DND-41 (cell line): ENCODE results near the gene PRKCSH.

Experiments
- ATAC-seq: fragments of 200-7000 bp; cut with Tn5 transposase; 3 replicates; pipeline ENCODE4 v1.9.1; 2021; ENCODE audit warnings: low read depth; ENCODE audit not compliant: insufficient read depth
- DNase-seq: peaks from one replicate; pipeline ENCODE4 v3.0.0-alpha.2; 2020
- H2AFZ ChIP-seq: 2 replicates; pipeline ENCODE4 v1.6.0; 2012; ENCODE audit warnings: low read depth, low read length
- H3K27ac ChIP-seq: 2 replicates; pipeline ENCODE4 v1.5.1; 2012; ENCODE audit warnings: low read length, inconsistent platforms
- H3K27me3 ChIP-seq: fragments of 200-600 bp; sonication (generic); 2 replicates; pipeline ENCODE4 v1.6.0; 2012; ENCODE audit warnings: low read length, mild to moderate bottlenecking, inconsistent platforms; ENCODE audit not compliant: insufficient read depth, poor library complexity
- H3K36me3 ChIP-seq: 2 replicates; pipeline ENCODE4 v1.5.1; 2012; ENCODE audit warnings: low read length, inconsistent platforms; ENCODE audit not compliant: insufficient read depth
- H3K4me1 ChIP-seq: 2 replicates; pipeline ENCODE4 v1.5.1; 2012; ENCODE audit warnings: mild to moderate bottlenecking, low read length; ENCODE audit not compliant: insufficient read depth
- H3K4me2 ChIP-seq: 2 replicates; pipeline ENCODE4 v1.6.0; 2012; ENCODE audit warnings: mild to moderate bottlenecking, moderate library complexity, low read length, inconsistent platforms; ENCODE audit not compliant: insufficient read depth
- H3K4me3 ChIP-seq, 2 experiments: fragments of 200-600 bp in 1 of 2; shearing (Covaris generic) in 1 of 2; 2 replicates each; pipeline ENCODE4 v1.5.1; 2012 to 2016; ENCODE audit warnings: inconsistent platforms in 2 of 2, low read length in 2 of 2, mild to moderate bottlenecking in 2 of 2, low read depth in 1 of 2, moderate library complexity in 1 of 2
- H3K79me2 ChIP-seq: 2 replicates; pipeline ENCODE4 v1.6.0; 2012; ENCODE audit warnings: low read length, inconsistent platforms; ENCODE audit not compliant: insufficient read depth
- H3K9ac ChIP-seq: 2 replicates; pipeline ENCODE4 v1.6.0; 2012; ENCODE audit warnings: low read depth, mild to moderate bottlenecking, inconsistent platforms, low read length, moderate library complexity
- H3K9me3 ChIP-seq: 2 replicates; pipeline ENCODE4 v1.5.1; 2012; ENCODE audit warnings: low read length, moderate library complexity, mild to moderate bottlenecking, inconsistent platforms; ENCODE audit not compliant: insufficient read depth, severe bottlenecking
- H4K20me1 ChIP-seq: 2 replicates; pipeline ENCODE4 v1.6.0; 2012; ENCODE audit warnings: low read length; ENCODE audit not compliant: insufficient read depth
- CTCF ChIP-seq: IDR thresholded peaks from 2 replicates; pipeline ENCODE4 v1.5.1; 2012; ENCODE audit warnings: borderline replicate concordance, low read length, moderate library complexity, mild to moderate bottlenecking; ENCODE audit not compliant: poor library complexity, severe bottlenecking; ENCODE audit errors: extremely low read depth
- EZH2 ChIP-seq: IDR thresholded peaks from 3 replicates; pipeline ENCODE4 v1.6.1; 2012; ENCODE audit warnings: borderline replicate concordance, low read depth, mild to moderate bottlenecking, moderate library complexity, low read length, inconsistent platforms; ENCODE audit not compliant: severe bottlenecking

Gene PRKCSH

GRCh38 chr19:11450570-11451326 lies 15.3 kb downstream of the PRKCSH start:
- ATAC-seq (no peak), DNase-seq (no peak)
- no peak overlapping the region for H3K4me2 ChIP-seq
- H3K79me2 ChIP-seq = no peaks in the 10 kb centered on the region
- TF ChIP-seq CTCF (no peak), EZH2 (no peak)
- H3K36me3 ChIP-seq = peaks cover 43% of the 10 kb centered on the region
- no peak overlapping the region for H3K4me3 ChIP-seq
- H2AFZ ChIP-seq = no peak overlapping the region
- no peaks in the 10 kb centered on the region for H3K9me3 ChIP-seq
- H4K20me1 ChIP-seq = peaks cover 2% of the 10 kb centered on the region; the same call in 1 of the 2 replicates
- no peaks in the 10 kb centered on the region for H3K4me1 ChIP-seq
- H3K27me3 ChIP-seq = no peaks in the 10 kb centered on the region
- no peak overlapping the region for H3K27ac ChIP-seq
- H3K9ac ChIP-seq = no peak overlapping the region

GRCh38 chr19:11451327-11451870 lies 16.0 kb downstream of the PRKCSH start:
- Histone ChIP-seq H3K27ac (no peak overlapping the region), H2AFZ (no peak overlapping the region), H3K4me3 (no peak overlapping the region), H3K36me3 (peaks cover 38% of the 10 kb centered on the region), H3K9ac (no peak overlapping the region), H3K79me2 (no peaks in the 10 kb centered on the region), H3K4me1 (no peaks in the 10 kb centered on the region), H3K9me3 (no peaks in the 10 kb centered on the region), H4K20me1 (0 out of 2 replicates have a peak, but pooled peaks cover 2% of the 10 kb centered on the region), H3K27me3 (no peaks in the 10 kb centered on the region), H3K4me2 (no peak overlapping the region)
- no peak for DNase-seq
- no peak for ATAC-seq
- TF ChIP-seq EZH2 (no peak), CTCF (no peak)

GRCh38 chr19:11451871-11452619 lies 16.6 kb downstream of the PRKCSH start:
- no peak overlapping the region for H2AFZ ChIP-seq
- H3K9me3 ChIP-seq = no peaks in the 10 kb centered on the region
- no peak overlapping the region for H3K27ac ChIP-seq
- no peak overlapping the region for H3K4me2 ChIP-seq
- no peak for DNase-seq
- H3K79me2 ChIP-seq = no peaks in the 10 kb centered on the region
- peaks cover 31% of the 10 kb centered on the region for H3K36me3 ChIP-seq
- TF ChIP-seq CTCF = no peak
- no peak for TF ChIP-seq EZH2
- 0 out of 2 replicates have a peak, but pooled peaks cover 2% of the 10 kb centered on the region for H4K20me1 ChIP-seq
- no peaks in the 10 kb centered on the region for H3K27me3 ChIP-seq
- ATAC-seq = no peak
- H3K4me3 ChIP-seq = no peak overlapping the region
- H3K4me1 ChIP-seq = no peaks in the 10 kb centered on the region
- H3K9ac ChIP-seq = no peak overlapping the region
